Fibroblast of peridontal ligament (primary cell): ENCODE measurements around the gene TPO.
"Not testable (repeated sequence)": the region's sequence is repeated elsewhere in the genome, so short reads cannot be mapped to it uniquely, and the experiment has no call there.

Experiments
- DNase-seq: peaks from one replicate; pipeline ENCODE4 v3.0.0-alpha.2; 2010; ENCODE audit errors: extremely low read depth

Gene TPO

DNA sequence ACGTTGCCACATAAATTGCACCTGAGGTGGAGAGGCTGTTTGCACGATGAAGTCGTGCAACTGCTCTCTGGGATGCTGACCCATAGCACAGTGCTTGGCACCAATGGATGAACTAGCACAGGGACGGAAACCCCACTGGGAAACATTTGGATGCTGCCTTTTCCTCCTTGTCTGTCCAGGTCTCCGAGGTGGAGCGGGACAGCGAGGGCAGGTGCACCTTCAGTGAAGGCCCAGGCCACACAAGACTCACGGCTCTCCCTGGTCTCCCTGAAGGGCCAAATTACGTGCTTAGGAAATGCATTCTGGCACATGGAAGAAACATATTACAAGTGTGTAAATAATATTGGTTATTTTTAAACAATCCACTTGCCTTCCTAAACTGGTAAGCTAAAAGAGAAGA, 70.3 kb downstream of the TPO start:
- no peak for DNase-seq

DNA sequence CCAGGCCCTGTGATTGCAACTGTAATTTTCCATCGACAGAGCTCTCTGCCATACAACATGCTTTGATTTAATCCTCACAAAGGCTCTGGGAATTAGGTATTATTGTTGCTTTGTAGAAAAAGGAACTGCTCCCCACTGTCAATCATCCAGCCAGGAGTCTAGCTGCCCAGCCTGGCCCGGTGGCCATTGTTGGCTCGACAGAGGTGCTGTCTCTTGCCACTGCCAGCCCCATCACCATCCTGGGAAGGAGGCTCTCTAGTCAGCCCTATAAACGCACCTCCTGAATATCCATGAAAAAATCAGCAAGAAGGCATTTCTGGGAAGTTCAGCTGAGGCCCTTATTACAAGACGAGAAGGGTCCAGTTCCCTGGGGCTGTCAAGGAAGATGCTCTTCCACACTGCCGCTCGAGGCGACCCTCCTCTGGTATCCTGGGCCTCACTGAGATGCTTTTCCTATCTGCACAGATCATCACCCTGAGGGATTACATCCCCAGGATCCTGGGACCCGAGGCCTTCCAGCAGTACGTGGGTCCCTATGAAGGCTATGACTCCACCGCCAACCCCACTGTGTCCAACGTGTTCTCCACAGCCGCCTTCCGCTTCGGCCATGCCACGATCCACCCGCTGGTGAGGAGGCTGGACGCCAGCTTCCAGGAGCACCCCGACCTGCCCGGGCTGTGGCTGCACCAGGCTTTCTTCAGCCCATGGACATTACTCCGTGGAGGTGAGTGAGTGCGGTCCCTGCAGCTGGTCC, 71.0 kb downstream of the TPO start:
- no peak for DNase-seq

DNA sequence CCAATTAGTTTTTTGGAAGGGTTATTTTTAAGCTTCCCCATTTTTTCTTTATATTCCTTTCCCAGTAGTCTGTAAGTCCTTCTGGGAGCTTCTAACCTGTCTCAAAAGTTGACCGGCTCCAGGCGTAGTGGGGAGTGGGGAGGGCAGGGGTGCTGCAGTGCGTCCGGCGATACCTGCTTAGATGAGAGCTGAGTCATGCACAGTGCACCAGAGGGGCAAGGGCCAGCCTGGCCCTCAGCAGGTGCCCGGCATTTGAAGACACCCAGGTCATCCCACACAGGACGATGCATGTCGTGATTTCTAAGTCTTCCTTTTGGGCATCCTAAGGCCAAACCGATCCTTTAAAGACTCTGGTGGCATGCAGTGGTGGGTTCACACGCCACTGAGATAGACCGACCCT, 73.4 kb downstream of the TPO start:
- DNase-seq: no peak

DNA sequence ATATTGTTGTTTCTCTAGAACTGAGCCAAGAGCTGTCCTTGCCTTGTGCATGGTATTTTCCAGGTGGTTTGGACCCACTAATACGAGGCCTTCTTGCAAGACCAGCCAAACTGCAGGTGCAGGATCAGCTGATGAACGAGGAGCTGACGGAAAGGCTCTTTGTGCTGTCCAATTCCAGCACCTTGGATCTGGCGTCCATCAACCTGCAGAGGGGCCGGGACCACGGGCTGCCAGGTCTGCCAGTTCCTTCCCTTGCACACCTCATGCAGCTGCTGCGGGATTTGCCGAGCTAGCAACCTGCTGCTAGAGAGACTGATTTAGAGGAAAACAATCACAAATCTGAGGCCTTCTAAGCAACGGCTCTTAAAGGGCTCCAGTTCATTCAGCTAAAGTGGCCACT, 74.5 kb downstream of the TPO start:
- DNase-seq: no peak

DNA sequence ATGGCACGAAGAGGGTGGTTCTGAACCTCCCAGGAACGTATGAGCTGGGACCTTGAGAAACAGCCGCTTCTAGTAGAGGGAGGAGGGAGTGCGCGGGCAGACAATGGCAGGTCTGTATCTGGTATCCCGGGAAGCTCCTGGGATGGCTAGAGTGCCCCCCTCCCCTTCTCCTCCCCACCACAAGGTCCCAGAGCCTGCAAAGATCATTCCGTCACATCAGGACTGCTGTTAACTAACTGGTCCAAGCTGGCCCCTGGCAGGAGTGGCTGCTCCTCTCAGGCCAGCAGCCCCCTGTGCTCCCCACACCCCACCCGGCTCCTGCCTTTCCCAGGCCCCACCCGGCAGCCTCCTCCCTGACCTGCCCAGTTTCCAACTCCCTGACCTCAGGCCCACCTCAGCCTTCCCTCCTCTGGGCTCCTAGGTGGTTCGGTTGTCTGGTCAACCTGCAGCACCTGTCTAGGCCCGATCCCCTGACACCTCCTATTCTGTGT, 75.0 kb downstream of the TPO start:
- no peak for DNase-seq

DNA sequence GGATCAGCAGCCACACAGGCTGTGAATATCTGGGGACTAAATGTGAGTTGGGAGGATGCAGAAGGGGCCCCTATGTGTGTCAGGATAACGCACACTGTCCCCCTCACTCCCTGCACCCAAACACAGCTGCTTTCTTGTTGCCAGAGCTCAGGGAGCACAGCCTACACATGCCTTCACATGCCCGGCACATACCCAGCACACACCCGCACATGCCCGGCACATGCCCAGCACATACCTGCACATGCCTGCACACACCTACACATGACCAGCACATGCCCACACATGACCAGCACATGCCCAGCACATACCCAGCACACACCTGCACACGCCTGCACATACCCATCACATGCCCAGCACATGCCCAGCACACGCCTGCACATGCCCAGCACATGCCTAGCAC, 75.6 kb downstream of the TPO start:
- DNase-seq: no peak

DNA sequence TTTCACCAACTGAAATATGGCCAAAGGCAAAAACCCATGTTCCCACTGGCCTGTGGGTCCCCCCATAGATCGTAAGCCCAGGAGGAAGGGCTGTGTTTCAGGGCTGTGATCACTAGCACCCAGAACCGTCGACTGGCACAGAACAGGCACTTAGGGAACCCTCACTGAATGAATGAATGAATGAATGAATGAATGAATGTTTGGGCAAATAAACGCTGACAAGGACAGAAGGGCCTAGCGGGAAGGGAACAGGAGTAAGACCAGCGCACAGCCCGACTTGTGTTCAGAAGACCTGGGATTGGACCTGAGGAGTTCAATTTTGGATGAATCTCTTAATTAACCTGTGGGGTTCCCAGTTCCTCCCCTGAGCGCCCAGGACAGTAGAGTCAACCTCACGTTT, 76.2 kb downstream of the TPO start:
- DNase-seq: no peak

DNA sequence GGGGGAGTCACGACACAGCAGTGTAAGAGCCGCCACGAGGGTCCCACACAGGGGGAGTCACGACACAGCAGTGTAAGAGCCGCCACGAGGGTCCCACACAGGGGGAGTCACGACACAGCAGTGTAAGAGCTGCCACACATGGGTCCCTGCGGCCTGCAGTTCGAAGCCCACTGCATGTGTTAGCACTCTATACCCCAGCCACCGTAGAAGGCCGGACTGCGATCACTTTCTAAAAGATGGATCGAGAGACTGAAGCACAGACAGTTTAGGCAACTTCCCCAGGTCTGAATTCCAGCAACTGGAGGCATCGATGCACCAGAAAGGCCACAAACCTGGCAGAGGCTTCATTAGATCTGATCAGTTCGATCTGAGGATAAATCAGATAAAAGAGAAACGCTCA, 77.1 kb downstream of the TPO start:
- DNase-seq: not testable (repeated sequence)

DNA sequence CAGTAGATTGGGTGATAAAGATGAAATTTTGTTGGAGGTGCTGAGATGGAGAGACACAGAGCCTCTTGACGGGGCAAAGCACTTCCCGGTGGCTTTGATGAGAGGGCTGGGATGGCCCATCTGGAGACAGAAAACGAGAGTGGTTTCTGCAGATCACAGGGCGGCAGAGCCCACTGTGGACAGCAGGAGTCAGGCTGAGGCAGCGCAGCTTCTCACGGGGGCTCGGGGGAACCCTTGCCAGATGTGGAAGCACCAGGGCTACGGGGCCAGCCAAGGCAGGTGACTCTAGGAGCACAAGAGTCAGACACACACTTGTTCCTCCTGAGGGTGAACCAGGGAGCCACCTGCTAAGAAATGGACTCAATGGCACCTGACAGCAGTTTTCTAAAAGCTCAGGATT, 78.5 kb downstream of the TPO start:
- no peak for DNase-seq

DNA sequence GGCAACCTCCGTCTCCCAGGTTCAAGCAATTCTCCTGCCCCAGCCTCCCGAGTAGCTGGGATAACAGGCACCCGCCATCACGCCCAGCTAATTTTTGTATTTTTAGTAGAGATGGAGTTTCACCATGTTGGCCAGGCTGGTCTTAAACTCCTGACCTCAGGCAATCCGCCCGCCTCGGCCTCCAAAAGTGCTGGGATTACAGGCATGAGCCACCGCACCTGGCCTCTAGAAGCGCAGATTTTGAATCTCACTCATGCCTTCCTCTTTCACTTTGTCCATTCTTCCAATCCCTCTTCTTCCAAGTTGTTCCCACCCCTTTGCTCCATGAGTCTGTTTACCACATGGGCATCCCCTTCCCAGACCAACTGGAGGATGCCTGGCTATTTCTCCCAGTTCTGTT, 79.0 kb downstream of the TPO start:
- not testable (repeated sequence) for DNase-seq

DNA sequence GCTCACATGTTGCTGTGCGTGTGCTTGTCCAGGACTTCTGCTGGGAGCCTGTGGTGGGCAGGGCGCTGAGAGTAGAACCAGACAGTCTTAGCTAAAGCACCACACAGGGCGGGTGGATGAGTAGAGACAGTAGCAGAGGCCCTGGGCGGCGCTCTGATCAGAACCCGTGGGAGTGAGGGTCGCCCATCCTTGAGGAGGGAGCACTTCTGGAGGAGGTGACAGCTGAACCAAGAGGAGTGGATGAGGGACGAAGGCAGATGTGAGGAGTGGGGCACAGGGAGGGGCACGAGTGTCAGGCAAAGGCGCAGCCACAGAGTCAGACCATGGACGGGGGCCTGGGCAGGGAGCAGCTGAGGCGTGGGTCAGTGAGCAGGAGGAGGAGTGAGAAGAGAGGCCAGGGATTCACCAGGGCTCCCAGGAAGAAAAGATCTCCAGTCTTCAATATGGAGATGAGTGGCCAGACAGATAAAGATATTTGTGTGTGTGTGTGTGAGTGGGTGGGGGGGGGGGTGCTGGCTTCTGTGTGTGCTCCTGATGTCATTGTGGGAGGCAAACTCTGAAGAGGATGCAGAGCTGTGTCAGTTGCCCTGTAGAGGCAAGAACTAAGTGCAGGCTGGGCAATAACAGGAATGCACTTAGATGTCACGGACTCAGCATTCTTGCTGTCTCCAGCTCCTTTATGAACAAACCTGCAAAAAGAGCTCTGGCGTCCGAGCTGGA, 79.6 kb downstream of the TPO start:
- no peak for DNase-seq

DNA sequence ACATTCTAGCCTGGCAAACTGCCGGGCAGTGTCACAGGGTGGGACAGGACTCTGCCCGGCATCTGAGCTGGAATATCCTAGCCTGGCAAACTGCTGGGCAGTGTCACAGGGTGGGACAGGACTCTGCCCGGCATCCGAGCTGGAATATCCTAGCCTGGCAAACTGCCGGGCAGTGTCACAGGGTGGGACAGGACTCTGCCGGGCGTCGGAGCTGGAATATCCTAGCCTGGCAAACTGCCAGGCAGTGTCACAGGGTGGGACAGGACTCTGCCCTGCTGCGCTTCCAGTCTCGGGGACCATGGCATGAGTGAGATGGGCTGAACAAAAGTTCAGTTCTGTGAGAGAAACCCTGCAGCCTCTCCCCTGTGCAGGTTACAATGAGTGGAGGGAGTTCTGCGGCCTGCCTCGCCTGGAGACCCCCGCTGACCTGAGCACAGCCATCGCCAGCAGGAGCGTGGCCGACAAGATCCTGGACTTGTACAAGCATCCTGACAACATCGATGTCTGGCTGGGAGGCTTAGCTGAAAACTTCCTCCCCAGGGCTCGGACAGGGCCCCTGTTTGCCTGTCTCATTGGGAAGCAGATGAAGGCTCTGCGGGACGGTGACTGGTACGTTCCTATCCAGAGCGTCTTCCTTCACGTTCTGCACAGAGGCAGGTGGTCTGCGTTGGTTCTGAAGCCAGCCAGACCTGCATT, 80.3 kb downstream of the TPO start:
- no peak for DNase-seq

DNA sequence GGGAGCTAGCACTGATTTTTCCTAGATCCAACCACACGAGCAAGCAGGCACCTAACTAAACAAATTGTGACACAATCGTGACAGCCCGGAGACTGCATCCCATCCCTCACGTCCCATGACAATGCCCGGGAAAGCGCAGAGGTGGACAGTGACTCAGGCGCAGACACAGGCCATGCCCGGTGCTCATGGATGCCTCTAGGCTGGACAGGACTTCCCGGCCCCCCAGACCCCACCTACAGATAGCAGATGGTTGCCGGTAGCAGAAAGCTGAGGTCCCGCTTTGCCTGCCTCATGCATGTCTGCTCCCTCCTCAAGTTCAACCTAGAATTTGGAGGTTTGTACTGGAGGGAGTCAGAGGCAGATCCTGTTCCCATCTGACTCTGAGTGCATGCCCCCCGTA, 81.0 kb downstream of the TPO start:
- no peak for DNase-seq

DNA sequence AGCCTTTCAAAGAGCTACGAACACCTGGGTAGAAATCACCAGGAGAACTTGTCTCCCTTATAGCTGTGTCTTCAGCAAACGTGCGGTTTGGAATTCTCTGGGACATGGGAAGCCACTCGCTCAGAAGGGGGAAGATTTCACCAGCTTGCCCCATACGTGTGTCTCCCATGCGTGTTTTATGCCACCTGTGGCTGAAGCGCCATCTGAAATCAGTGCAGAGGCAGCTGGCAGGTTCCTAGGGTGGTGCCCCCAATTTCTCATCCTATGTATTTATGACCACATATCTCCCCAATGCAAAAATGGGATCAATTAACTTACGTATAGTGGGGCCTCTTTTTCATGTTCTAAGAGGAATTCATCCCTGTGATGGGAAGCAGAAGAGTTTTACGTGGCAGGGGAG, 81.6 kb downstream of the TPO start:
- DNase-seq: no peak

DNA sequence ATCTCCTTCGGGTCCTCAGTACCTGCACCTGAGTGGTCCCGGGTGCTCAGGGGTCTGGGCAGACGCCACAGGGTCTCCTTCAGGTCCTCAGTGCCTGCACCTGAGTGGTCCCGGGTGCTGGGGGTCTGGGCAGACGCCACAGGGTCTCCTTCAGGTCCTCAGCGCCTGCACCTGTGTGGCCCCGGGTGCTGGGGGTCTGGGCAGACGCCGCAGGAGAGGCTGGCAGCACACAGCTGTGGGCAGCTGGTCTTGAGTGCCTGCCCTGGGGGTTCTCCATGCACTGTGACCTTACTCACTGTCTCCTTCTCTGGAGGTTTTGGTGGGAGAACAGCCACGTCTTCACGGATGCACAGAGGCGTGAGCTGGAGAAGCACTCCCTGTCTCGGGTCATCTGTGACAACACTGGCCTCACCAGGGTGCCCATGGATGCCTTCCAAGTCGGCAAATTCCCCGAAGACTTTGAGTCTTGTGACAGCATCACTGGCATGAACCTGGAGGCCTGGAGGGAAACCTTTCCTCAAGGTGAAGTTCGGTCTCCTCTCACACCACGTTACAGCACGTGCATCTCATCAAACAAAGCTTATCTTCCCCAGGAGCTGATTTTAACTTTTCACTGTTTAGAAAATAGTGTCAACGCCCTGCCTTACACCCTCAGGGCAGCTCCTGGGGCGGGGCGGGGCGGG, 82.6 kb downstream of the TPO start:
- no peak for DNase-seq

DNA sequence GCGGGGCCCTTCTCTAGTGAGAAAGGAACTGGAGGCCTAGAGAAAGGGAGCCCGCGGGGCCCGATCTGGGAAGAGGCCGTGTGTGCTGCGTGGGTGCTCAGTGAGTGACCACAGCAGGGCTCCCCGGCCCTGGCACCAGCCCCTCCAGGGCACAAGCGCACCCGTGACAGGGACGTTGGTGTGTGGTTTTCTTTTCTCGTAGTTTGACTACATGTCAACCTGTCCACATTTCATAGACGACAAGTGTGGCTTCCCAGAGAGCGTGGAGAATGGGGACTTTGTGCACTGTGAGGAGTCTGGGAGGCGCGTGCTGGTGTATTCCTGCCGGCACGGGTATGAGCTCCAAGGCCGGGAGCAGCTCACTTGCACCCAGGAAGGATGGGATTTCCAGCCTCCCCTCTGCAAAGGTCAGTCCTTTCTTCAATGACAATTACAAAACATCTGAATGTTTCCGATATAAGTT, 83.1 kb downstream of the TPO start:
- DNase-seq: no peak

DNA sequence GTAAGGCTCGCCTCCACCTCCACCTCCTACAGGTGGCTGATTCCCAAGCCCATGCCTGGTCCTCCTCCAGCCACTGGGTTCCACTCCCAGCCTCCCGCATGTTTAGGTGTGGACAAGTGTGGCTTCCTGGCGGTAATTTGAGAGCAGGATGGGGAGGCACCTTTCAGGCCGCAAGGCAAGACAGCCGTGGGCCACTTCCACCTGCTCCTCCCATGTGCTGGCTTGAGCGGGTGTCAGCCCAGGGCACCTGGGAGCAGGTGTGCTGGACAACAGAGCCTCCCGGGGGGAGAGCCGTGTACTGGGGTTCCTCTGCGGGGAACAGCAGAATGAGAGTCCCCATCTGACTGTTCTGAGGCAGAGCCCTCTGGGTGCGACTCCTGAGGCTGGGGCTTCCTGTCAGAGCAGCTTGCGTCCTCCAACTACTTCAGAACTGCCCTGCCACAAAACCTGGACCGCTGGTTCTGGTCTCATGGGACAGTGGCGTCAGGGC, 83.9 kb downstream of the TPO start:
- no peak for DNase-seq

DNA sequence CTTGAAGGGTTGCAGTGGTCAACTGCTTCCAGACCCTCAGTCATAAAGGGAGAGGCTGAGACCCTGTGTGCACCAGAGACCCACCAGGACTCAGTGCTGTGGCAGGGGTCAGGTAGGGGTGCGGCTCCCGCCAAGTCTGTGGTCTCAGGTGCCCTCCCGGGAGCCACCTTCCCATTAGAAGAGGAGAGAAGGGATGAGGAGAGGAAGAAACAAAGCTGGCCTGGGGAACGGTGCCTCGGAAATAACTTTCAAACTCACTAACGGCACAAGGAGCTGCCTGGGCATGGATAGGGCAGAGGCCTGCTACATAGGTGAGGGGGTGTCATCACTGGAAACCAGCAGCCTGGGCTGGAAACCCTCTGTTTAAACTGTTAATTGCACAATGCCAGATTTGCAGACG, 84.9 kb downstream of the TPO start:
- DNase-seq: no peak

DNA sequence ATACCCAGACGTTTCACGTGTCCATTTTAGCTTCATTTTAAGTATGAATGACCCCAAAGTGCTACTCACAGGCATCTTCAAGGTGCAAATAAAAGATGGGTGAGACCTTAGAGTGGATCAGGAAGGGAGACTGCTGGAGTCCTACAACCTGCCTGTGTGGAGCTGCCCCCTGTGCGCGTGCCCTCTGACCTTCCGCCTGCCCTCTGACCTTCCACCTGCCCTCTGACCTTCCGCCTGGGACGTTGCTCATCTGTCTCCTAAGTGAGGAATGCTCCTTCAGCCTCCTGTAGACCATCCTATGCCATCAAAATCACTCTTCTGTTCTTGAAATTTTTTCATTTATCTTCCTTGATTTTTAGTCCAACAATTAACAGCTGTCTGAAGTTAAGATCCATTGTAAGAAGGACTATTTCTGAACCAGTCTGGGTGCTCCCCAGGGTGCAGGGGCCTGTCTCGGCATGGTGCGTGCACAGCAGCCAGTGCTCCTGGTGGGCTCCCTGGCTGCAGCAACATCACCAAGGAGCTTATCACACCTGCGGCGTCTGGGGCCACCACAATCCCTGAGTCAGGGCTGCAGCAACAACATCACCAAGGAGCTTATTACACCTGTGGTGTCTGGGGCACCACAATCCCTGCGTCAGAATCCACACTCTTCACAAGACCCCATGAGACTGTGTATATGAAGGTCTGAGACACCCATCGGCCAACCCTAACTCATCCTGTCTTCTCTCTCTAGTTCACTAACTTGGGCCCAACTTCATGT, 86.0 kb downstream of the TPO start:
- no peak for DNase-seq

DNA sequence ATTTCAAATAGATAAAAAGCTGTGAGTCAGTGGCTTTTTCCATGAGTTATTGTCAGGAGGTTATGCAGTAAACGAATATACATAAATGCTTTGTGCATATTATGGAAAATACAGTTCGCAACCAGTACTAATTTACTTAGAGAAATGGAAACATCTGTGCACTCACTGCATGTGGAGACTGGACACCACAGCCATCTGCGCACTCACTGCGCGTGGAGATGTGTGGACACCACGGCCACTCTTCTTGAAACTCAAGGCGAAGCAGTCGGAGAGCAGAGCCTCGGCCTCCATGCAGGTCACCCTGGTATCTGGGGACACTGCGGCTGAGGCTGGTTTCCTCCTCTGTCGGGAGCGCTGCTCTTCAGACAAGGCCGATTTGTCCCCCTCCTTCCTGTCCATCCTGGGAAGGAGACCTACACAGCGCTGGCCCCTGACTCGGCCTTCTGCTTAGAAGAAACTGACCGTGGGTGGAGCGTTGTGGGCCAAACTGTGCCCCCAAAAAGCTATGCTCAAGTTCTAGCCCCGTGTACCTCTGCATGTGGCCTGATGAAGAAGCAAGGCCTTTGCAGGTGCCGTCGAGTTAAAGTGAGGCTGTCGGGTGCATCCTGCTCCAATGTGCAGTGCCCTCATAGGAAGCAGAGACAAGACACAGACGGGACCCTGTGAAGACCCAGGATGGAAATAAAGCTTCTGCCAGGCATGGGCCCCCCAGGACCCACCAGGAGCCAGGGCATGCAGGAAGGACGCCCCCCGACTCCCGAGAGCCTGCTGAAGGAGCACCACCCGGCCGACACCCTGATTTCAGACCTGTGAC, 88.0 kb downstream of the TPO start:
- DNase-seq: no peak
